GM12878 (cell line): ENCODE data around the gene TMEM201. TPM values are rescaled to one million over a fixed set of nuclear protein-coding genes. Genes with fewer than 3 reads are reported as not detected.

Experiments
- ATAC-seq: fragments of 200-7000 bp; cut with Tn5 transposase; 3 replicates; pipeline ENCODE4 v1.9.1; 2020; ENCODE audit warnings: mild to moderate bottlenecking, moderate library complexity
- BruUV-seq: library from RNA; stranded (reverse); fragments of 400-500 nt; replicated peaks from 2 replicates; lab custom pipeline; 2021; lab: Mats Ljungman, UMichigan
- CTCF ChIA-PET: fragments of 300-600 bp; sonication (Branson Sonifier 250); formaldehyde crosslinking; extraction: SDS; loops from one replicate; lab custom pipeline; 2021; ENCODE audit warnings: inconsistent platforms; lab: Yijun Ruan, JAX
- POLR2A ChIA-PET: fragments of 350-600 bp; formaldehyde crosslinking; extraction: SDS; loops from one replicate; lab custom pipeline; 2021; ENCODE audit warnings: inconsistent platforms; lab: Charles Lee
- RAD21 ChIA-PET: fragments of 300-600 bp; sonication (Branson Sonifier 250); formaldehyde crosslinking; loops from one replicate; lab custom pipeline; 2023; ENCODE audit warnings: antibody characterized with exemption; ENCODE audit not compliant: unreplicated experiment; lab: Charles Lee
- SMC1A ChIA-PET: fragments of 300-600 bp; sonication (Branson Sonifier 250); formaldehyde crosslinking; loops from one replicate; lab custom pipeline; 2023; ENCODE audit not compliant: unreplicated experiment, uncharacterized antibody; lab: Charles Lee
- DNase-seq: peaks from one replicate; pipeline ENCODE4 v3.0.0-alpha.2; 2011; ENCODE audit warnings: low read depth, low spot score
- FAIRE-seq: peaks from 3 replicates; lab custom pipeline; 2011; peaks lifted over from hg19 to GRCh38; lab: Jason Lieb, UNC
- H2AFZ ChIP-seq: 2 replicates; pipeline ENCODE4 v1.6.0; 2011; ENCODE audit warnings: low read depth, low read length, control low read depth; ENCODE audit not compliant: control insufficient read depth
- H3K27ac ChIP-seq: 2 replicates; pipeline ENCODE4 v1.5.1; 2011; ENCODE audit warnings: control low read depth; ENCODE audit not compliant: control insufficient read depth, insufficient read depth
- H3K27me3 ChIP-seq, 2 experiments: replicated peaks in 1 of 2; 2 replicates each; pipeline versions ENCODE4 v1.6.0 to v1.6.1; 2011; ENCODE audit warnings: low read length in 1 of 2; ENCODE audit not compliant: control insufficient read depth in 2 of 2, insufficient read depth in 2 of 2
- H3K36me3 ChIP-seq, 2 experiments: 2 replicates each; pipeline ENCODE4 v1.5.1; 2011; ENCODE audit warnings: low read length in 1 of 2; ENCODE audit not compliant: control insufficient read depth in 2 of 2, insufficient read depth in 2 of 2
- H3K4me1 ChIP-seq: 2 replicates; pipeline ENCODE4 v1.6.1; 2011; ENCODE audit warnings: mild to moderate bottlenecking, low read length, moderate library complexity, mixed read lengths; ENCODE audit not compliant: control insufficient read depth, insufficient read depth
- H3K4me2 ChIP-seq: 2 replicates; pipeline ENCODE4 v1.6.0; 2011; ENCODE audit warnings: control low read depth; ENCODE audit not compliant: control insufficient read depth, insufficient read depth
- H3K4me3 ChIP-seq: fragments of 200-600 bp; sonication (generic); 2 replicates; pipeline ENCODE4 v1.5.1; 2016
- H3K79me2 ChIP-seq: 2 replicates; pipeline ENCODE4 v1.6.0; 2011; ENCODE audit warnings: low read length; ENCODE audit not compliant: control insufficient read depth, insufficient read depth
- H3K9ac ChIP-seq: 2 replicates; pipeline ENCODE4 v1.8.0; 2011; ENCODE audit warnings: low read length, control low read depth, mixed read lengths; ENCODE audit not compliant: control insufficient read depth, insufficient read depth
- H3K9me3 ChIP-seq: replicated peaks from 3 replicates; pipeline ENCODE4 v1.5.1; 2011; ENCODE audit warnings: mild to moderate bottlenecking, low read length; ENCODE audit not compliant: control insufficient read depth, insufficient read depth
- H4K20me1 ChIP-seq: 2 replicates; pipeline ENCODE4 v1.6.0; 2011; ENCODE audit not compliant: control insufficient read depth, insufficient read depth
- BCLAF1 ChIP-seq: fragments of 450-650 bp; IDR thresholded peaks from 2 replicates; pipeline ENCODE4 v1.6.1; 2017; ENCODE audit warnings: antibody characterized with exemption, mild to moderate bottlenecking, moderate library complexity
- CTCF ChIP-seq, 3 experiments: IDR thresholded peaks in 2 of 3; conservative IDR thresholded peaks in 1 of 3; 2 replicates each; pipeline ENCODE4 v1.5.1; 2011; ENCODE audit warnings: low read depth in 3 of 3, low read length in 3 of 3, mild to moderate bottlenecking in 3 of 3, control low read depth in 2 of 3, moderate library complexity in 2 of 3, inconsistent platforms in 1 of 3, mixed read lengths in 1 of 3; ENCODE audit not compliant: control insufficient read depth in 2 of 3, insufficient read depth in 1 of 3; ENCODE audit errors: extremely low read depth in 1 of 3
- EP300 ChIP-seq, 2 experiments: fragments of 150-350 bp in 1 of 2; IDR thresholded peaks; 2 replicates each; pipeline ENCODE4 v1.6.1; 2011 to 2012; ENCODE audit warnings: low read depth in 2 of 2, low read length in 2 of 2, borderline replicate concordance in 1 of 2, improper control_type of control experiment in 1 of 2, inconsistent platforms in 1 of 2; ENCODE audit not compliant: control insufficient read depth in 1 of 2
- FOS ChIP-seq: IDR thresholded peaks from 3 replicates; pipeline ENCODE4 v1.6.1; 2011; ENCODE audit warnings: borderline replicate concordance; ENCODE audit not compliant: insufficient read length; ENCODE audit errors: extremely low read depth
- GATAD2B ChIP-seq: fragments of 450-650 bp; conservative IDR thresholded peaks from 2 replicates; pipeline ENCODE4 v1.6.1; 2017; ENCODE audit warnings: low read depth, mild to moderate bottlenecking, moderate library complexity
- IKZF1 ChIP-seq: fragments of 450-650 bp; conservative IDR thresholded peaks from 2 replicates; pipeline ENCODE4 v1.6.1; 2017; ENCODE audit warnings: antibody characterized with exemption, mild to moderate bottlenecking
- MEF2B ChIP-seq: fragments of 450-650 bp; IDR thresholded peaks from 2 replicates; pipeline ENCODE4 v1.6.1; 2018; ENCODE audit warnings: mild to moderate bottlenecking, moderate library complexity; ENCODE audit not compliant: partially characterized antibody, poor library complexity, severe bottlenecking
- MXI1 ChIP-seq: fragments of 150-350 bp; IDR thresholded peaks from 2 replicates; pipeline ENCODE4 v1.6.1; 2011; ENCODE audit warnings: low read depth, mild to moderate bottlenecking, inconsistent platforms, low read length, improper control_type of control experiment
- POLR2AphosphoS2 ChIP-seq: IDR thresholded peaks from 2 replicates; pipeline ENCODE4 v1.6.1; 2011; ENCODE audit warnings: low read depth, mild to moderate bottlenecking, low read length, improper control_type of control experiment, moderate library complexity
- SMAD5 ChIP-seq: IDR thresholded peaks from 2 replicates; pipeline ENCODE4 v1.6.1; 2016; ENCODE audit warnings: antibody characterized with exemption, low read depth
- WGBS: methylation state at CpG from one replicate; pipeline ENCODE4 v1.1.6; 2016; ENCODE audit warnings: low lambda C conversion rate; ENCODE audit not compliant: insufficient replicate concordance, insufficient coverage; ENCODE audit errors: missing lambda C conversion rate; 5-methylcytosine and 5-hydroxymethylcytosine counted together
- in situ Hi-C: fragments of 300-500 bp; cut with MboI; formaldehyde crosslinking; loops from 9 replicates; pipeline ENCODE4 v1.14.3; 2018; ENCODE audit warnings: mixed read lengths
- intact Hi-C: fragments of 100-400 bp; cut with micrococcal nuclease; formaldehyde crosslinking; loops from one replicate; pipeline ENCODE4 v1.14.2; 2022; ENCODE audit not compliant: unreplicated experiment
- polyA plus RNA-seq, 11 experiments: library from polyadenylated mRNA; depleted of rRNA in 4 of 11; unstranded in 6 of 11; stranded (reverse) in 5 of 11; fragments of >200 nt; fragmentation: Nextera tagmentation in 4 of 11; fragmentation: Illumina TruSeq in 1 of 11; extraction: Ambion mirVana in 4 of 11; extraction: Trizol in 1 of 11; gene quantifications; 1 replicate in 1 of 11; 2 replicates in 10 of 11; pipeline versions ENCODE4 v1.2.1 to v1.2.3, GENCODE V29; 2011 to 2016; ENCODE audit warnings: inconsistent platforms in 2 of 11, missing spikeins in 2 of 11, low read depth in 1 of 11
- total RNA-seq, 4 experiments: library from RNA; depleted of rRNA in 3 of 4; stranded (reverse); fragments of >200 nt in 3 of 4; fragmentation: Illumina TruSeq in 1 of 4; extraction: Trizol in 1 of 4; gene quantifications; 2 replicates each; pipeline versions ENCODE4 v1.2.1 to v1.2.3, GENCODE V29; 2013 to 2021

Gene TMEM201
- total and polyA plus RNA-seq, 10 of the 15 experiments (the other 5 are each of a cell fraction or from before 2014, with no cell fraction given): 0.13 to 26.6 (median 6.1) TPM

- TF ChIP-seq FOS (no peak), IKZF1 (peak; percentile 71), CTCF (IDR thresholded peaks at IDR 0.05 in 2 of 3, conservative IDR thresholded peaks at IDR 0.05 in 1 of 3; ENCODE audit: control insufficient read depth in 2 of 3, extremely low read depth in 1 of 3, insufficient read depth in 1 of 3, low read depth in 3 of 3, low read length in 3 of 3) (peak in 2 of 3 experiments; percentile 26 to 37; a peak in 2 of 6 replicates)
Measured at GRCh38 chr1:9652379-9653209, 63.9 kb downstream of the TMEM201 start (continued).

GRCh38 chr1:9653210-9653490, 64.4 kb downstream of the TMEM201 start:
- peak overlapping the region; percentile 90 for H3K4me2 ChIP-seq
- POLR2A ChIA-PET: interaction anchor here (0.7 to 11.0 kb wide), 7 partner anchors 9 to 658 kb away, joined by 3 to 284 read pairs (median 8); no protein-coding TSS in a partner anchor
- WGBS: 10% methylated on average over 11 of the region's 11 CpGs
- H3K36me3 ChIP-seq: no peaks in the 10 kb centered on the region
- H3K4me1 ChIP-seq: peaks cover 18% of the 10 kb centered on the region
- FAIRE-seq: no peak
- CTCF ChIA-PET: interaction anchor here (0.6 to 12.0 kb wide), 16 partner anchors 9 to 589 kb away, joined by 3 to 203 read pairs (median 5); partner anchors contain the start of genes LZIC and NMNAT1
- no peak for DNase-seq
- H3K79me2 ChIP-seq: peaks cover 83% of the 10 kb centered on the region
- H4K20me1 ChIP-seq: no peaks in the 10 kb centered on the region
- in situ Hi-C loops (no loop called here), intact Hi-C loops (loop anchor here (2.0 kb wide), 1 partner anchor 64 kb away; the partner anchor contains the start of gene TMEM201)
- SMC1A ChIA-PET: interaction anchor here (0.6 to 9.9 kb wide), 7 partner anchors 10 to 74 kb away, joined by 3 to 215 read pairs (median 8); no protein-coding TSS in a partner anchor
- peak overlapping the region; percentile 86 for H3K4me3 ChIP-seq
- BruUV-seq: no TSS peak
- RAD21 ChIA-PET: interaction anchor here (1.2 to 10.4 kb wide), 6 partner anchors 25 to 134 kb away, joined by 4 to 336 read pairs (median 12); no protein-coding TSS in a partner anchor
- no peak for ATAC-seq
- H3K9me3 ChIP-seq: no peaks in the 10 kb centered on the region
- TF ChIP-seq BCLAF1: no peak
- TF ChIP-seq GATAD2B: no peak
- no peak for TF ChIP-seq EP300 (IDR thresholded peaks at IDR 0.05; ENCODE audit: borderline replicate concordance in 1 of 2, control insufficient read depth in 1 of 2, low read depth in 2 of 2, low read length in 2 of 2)
- no peak for TF ChIP-seq MXI1
- TF ChIP-seq SMAD5: 0 out of 2 replicates have a peak, but pooled peaks have one; percentile 38
- TF ChIP-seq MEF2B: peak; percentile 48
- TF ChIP-seq POLR2AphosphoS2: peak; percentile 54; the same call in 1 of the 2 replicates
- H3K9ac ChIP-seq: peak overlapping the region; percentile 81
- peak overlapping the region; percentile 89 for H3K27ac ChIP-seq
- H2AFZ ChIP-seq: no peak overlapping the region; the same call in none of the 2 replicates
- H3K27me3 ChIP-seq: no peaks in the 10 kb centered on the region
